Astrocyte of the spinal cord (primary cell): Measurements from ENCODE around the gene MEGF11.

Source experiments
- DNase-seq: peaks from one replicate; pipeline ENCODE4 v3.0.0; 2011; ENCODE audit warnings: low read depth, low spot score
- H3K4me3 ChIP-seq: 2 replicates; pipeline ENCODE4 v1.5.1; 2011; ENCODE audit warnings: low read depth, mild to moderate bottlenecking, low read length, moderate library complexity
- in situ Hi-C: cut with HindIII; loops from 2 replicates; pipeline ENCODE4 v1.10.0; 2017; ENCODE audit warnings: low sequenced_read_pairs
- TF ChIP-seq, protein P1 (sequence below): IDR thresholded peaks from 2 replicates; pipeline ENCODE4 v1.5.1; 2012; ENCODE audit warnings: low read depth, mild to moderate bottlenecking, low read length, inconsistent platforms

The MEGF11 gene

DNA sequence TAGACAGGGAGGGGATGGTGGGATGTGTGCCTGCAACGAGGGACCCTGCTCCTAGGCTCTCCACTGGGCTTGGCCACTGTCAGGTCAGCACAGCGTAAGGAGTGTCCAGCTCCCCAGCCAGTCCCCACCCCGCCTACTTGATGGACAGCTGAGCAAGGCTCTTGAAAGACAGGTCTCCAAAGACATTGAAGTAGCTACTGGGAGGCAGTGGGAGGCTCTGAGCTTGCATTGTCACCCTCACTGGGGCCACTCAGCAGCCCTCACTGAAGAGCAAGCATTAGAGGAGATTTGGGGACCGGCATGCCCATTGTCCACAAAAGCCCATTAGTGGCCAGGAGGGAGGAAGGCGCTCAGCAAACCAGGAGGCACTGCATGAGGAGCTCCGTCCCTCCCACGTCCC lies 146.5 kb downstream of the MEGF11 start:
- H3K4me3 ChIP-seq, result no peak overlapping the region
- in situ Hi-C loops, result no loop called here
- DNase-seq, result no peak
- TF ChIP-seq, protein P1, sequence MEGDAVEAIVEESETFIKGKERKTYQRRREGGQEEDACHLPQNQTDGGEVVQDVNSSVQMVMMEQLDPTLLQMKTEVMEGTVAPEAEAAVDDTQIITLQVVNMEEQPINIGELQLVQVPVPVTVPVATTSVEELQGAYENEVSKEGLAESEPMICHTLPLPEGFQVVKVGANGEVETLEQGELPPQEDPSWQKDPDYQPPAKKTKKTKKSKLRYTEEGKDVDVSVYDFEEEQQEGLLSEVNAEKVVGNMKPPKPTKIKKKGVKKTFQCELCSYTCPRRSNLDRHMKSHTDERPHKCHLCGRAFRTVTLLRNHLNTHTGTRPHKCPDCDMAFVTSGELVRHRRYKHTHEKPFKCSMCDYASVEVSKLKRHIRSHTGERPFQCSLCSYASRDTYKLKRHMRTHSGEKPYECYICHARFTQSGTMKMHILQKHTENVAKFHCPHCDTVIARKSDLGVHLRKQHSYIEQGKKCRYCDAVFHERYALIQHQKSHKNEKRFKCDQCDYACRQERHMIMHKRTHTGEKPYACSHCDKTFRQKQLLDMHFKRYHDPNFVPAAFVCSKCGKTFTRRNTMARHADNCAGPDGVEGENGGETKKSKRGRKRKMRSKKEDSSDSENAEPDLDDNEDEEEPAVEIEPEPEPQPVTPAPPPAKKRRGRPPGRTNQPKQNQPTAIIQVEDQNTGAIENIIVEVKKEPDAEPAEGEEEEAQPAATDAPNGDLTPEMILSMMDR, result no peak

DNA sequence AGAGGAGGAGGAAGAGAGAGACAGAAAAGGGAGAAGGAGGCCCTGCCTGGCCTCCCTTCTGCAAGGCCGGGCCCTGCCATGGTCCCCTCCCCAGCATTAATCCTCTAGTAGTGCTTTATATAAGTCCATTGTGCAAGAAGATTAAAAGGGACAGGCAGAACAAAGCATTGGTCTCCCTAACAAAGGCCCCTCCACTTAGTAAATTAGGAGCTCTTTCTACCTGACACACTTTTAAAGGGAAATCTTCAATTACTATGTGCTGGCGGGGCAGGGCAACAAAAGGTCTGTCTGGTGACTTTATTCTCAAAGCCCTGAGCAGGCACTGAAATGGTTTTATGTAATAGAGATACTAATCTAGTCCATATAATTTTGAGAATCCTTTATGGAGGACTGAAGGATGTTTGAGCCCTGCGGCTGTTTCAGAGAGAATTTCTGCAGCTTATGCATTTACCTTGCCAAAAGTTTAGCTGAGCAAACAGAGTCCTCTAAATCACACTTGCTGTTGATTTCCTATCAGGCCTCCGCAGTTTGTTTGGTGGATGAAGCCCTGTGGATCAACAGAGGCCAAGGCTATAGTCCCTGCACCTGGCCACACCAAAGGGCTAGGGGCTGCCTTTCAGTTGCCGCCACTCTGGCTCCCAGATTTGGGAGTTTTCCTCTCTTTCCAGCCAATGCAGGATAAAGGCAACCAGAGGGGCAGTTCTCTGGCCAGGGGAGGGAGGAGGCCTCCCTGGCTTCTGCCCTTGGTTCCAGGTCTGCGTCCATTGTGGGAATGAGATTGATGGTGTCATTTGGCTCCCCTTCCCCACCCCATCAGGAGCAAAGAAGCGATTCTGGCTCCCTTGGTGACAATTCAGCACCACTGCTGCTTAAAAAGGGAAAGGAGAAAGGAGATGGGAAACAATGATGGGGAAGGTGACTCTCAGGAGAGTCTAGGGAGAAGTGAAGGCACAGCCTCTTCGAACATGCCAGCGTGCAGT lies 148.0 kb downstream of the MEGF11 start:
- in situ Hi-C loops, result no loop called here
- TF ChIP-seq, protein P1, result no peak
- H3K4me3 ChIP-seq, result no peak overlapping the region
- DNase-seq, result no peak

DNA sequence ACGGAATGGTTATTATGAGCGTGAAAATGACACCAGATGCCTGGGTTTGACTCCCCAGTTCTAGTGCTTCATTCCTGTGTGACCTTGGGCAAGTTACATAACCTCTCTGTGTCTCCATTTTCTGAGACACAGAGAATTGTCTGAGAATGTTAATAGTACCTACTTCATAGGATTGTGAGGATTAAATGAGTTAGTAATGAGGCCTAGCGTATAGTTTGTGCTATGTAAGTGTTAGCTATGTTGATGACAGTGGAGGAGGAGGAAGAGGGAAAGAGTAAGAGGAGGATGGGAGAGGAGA lies 150.3 kb downstream of the MEGF11 start:
- in situ Hi-C loops, result no loop called here
- H3K4me3 ChIP-seq, result no peak overlapping the region
- TF ChIP-seq, protein P1, result no peak
- DNase-seq, result no peak

DNA sequence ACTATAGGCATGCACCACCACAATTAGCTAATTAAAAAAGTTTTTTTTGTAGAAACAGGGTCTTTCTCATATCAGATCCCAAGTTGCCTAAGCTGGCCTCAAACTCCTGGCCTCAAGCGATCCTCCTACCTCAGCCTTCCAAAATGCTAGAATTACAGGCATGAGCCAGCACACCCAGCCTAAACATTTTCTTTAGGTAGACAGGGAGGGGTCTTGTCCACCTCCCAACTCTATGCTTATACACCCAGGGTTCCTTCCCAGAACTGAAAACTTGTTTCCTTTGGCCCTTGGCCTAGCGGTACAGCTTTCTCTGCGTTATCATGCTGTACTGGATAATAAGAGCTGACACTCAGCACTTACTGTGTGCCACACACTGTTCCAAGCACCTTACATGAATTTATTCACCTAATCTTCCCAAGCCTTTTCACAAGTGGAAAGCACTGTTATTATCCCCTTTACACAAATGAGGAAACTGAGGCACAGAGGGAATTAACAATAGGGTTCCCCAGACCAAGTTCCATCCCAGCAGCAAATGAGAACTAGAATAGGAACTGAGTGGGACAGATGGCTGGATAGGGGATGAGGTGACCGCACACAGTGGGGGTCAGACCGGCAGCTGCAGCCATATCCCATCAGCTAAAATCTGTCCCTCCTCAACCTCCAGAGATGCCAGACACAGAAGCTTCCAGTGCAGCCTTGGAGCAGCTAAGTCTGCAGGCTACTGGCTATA lies 150.8 kb downstream of the MEGF11 start:
- TF ChIP-seq, protein P1, result no peak
- in situ Hi-C loops, result no loop called here
- no peak overlapping the region for H3K4me3 ChIP-seq
- DNase-seq, result no peak

DNA sequence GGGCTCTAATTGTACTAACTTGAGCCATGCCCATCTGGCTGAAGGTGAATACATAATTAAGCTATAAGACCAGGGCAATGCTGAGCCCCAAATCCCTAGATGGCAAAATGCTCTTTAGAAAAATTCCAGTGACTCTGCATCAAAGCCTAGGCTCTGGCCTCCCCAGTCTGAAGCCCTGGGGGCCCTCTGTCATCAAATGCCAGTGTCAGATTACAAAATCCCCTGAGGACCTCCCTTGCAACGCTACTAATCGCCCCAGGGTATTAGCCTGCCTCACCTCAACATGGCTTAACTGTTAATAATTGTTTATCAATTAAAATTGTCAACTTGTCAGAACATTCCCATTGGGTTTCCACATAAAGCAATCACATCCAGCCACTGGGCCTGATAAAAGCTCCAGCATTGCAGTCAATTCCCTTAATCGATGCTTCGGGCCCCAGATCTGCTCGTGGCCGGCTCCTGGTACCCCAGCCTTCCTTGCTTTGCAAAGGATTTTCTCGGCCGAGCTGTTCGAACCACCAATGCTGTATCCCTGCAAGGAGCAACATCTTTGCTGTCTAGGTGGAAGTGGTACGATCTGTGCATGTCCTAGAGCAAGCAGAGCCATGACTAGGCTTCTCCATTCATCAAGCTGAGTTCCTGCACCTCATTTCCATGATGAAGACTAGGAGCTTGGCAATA lies 151.7 kb downstream of the MEGF11 start:
- DNase-seq, result no peak
- TF ChIP-seq, protein P1, result no peak
- no peak overlapping the region for H3K4me3 ChIP-seq
- in situ Hi-C loops, result no loop called here

DNA sequence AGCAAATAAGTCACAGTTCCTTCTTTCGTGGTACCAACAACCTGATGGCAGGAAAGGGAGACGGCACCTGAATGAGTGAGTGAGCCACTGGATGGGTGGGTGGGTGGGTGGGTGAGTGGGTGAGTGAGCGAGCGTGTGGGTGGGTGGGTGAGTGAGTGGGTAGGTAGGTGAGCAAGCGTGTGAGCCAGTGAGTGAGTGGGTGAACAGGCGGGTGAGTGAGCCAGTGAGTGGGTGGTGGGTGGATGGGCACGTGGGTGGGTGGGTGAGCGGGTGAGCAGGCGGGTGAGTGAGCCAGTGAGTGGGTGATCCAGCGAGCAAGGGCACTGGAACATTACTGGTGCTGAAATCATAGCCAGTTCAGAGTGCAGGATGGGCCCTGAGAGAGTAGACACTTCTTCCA lies 152.8 kb downstream of the MEGF11 start:
- TF ChIP-seq, protein P1, result no peak
- H3K4me3 ChIP-seq, result no peak overlapping the region
- in situ Hi-C loops, result no loop called here
- DNase-seq, result no peak
